Tibial nerve (tissue), 4 donors: ENCODE data around the gene MEGF6. TPM values are rescaled to one million over a fixed set of nuclear protein-coding genes. Genes with fewer than 3 reads are reported as not detected.

Experiments
- DNase-seq, 2 donors: peaks; one replicate each; pipeline ENCODE4 v3.0.0-alpha.2; 2019; ENCODE audit warnings: low spot score in 2 of 2
- H3K27ac ChIP-seq, 4 donors: fragments of 200-600 bp; sonication (generic) in 3 of 4; one replicate each; pipeline ENCODE4 v1.5.1; 2017 to 2019; ENCODE audit warnings: mild to moderate bottlenecking in 1 of 4
- H3K27me3 ChIP-seq, 2 donors: fragments of 200-600 bp; sonication (generic) in 1 of 2; one replicate each; pipeline versions ENCODE4 v1.5.1 to v1.6.0; 2017 to 2019
- H3K36me3 ChIP-seq, 3 donors: fragments of 200-600 bp; sonication (generic); one replicate each; pipeline ENCODE4 v1.5.1; 2018 to 2019
- H3K4me1 ChIP-seq, 4 donors: fragments of 200-600 bp; sonication (generic) in 3 of 4; one replicate each; pipeline ENCODE4 v1.5.1; 2017 to 2019
- H3K4me3 ChIP-seq, 4 donors: fragments of 200-600 bp; sonication (generic) in 3 of 4; one replicate each; pipeline ENCODE4 v1.5.1; 2017 to 2019; ENCODE audit warnings: mild to moderate bottlenecking in 1 of 4, moderate library complexity in 1 of 4
- H3K9me3 ChIP-seq, 4 donors: fragments of 200-600 bp; sonication (generic) in 3 of 4; one replicate each; pipeline ENCODE4 v1.5.1; 2017 to 2019
- EP300 ChIP-seq, 2 donors: sonication (generic); formaldehyde crosslinking; IDR thresholded peaks; one replicate each; pipeline ENCODE4 v1.6.1; 2017; ENCODE audit warnings: antibody characterized with exemption in 2 of 2, mild to moderate bottlenecking in 1 of 2
- POLR2A ChIP-seq, 2 donors: fragments of 450-650 bp; IDR thresholded peaks; one replicate each; pipeline ENCODE4 v1.6.1; 2017; ENCODE audit warnings: antibody characterized with exemption in 2 of 2, mild to moderate bottlenecking in 2 of 2, moderate library complexity in 2 of 2
- WGBS, 2 donors: methylation state at CpG; one replicate each; pipeline ENCODE4 v1.1.5; 2018; 5-methylcytosine and 5-hydroxymethylcytosine counted together
- total RNA-seq, 4 donors: library from RNA; depleted of rRNA; stranded (reverse); fragments of >200 nt; gene quantifications; one replicate each; pipeline ENCODE4 v1.1.0, GENCODE V29; 2016
- TF ChIP-seq, protein P1 (sequence below), 5 experiments: fragments of 200-600 bp in 3 of 5; fragments of 450-650 bp in 2 of 5; sonication (generic) in 3 of 5; IDR thresholded peaks; one replicate each; pipeline ENCODE4 v1.5.1; 2016 to 2019; ENCODE audit warnings: antibody characterized with exemption in 5 of 5, mild to moderate bottlenecking in 3 of 5, moderate library complexity in 2 of 5

Gene MEGF6
- total RNA-seq, 4 donors from 2014 or later, result 25.3 to 63.3 (median 42.8) TPM

GRCh38 chr1:3456449-3456963 lies 154.8 kb downstream of the MEGF6 start:
- TF ChIP-seq, protein P1, sequence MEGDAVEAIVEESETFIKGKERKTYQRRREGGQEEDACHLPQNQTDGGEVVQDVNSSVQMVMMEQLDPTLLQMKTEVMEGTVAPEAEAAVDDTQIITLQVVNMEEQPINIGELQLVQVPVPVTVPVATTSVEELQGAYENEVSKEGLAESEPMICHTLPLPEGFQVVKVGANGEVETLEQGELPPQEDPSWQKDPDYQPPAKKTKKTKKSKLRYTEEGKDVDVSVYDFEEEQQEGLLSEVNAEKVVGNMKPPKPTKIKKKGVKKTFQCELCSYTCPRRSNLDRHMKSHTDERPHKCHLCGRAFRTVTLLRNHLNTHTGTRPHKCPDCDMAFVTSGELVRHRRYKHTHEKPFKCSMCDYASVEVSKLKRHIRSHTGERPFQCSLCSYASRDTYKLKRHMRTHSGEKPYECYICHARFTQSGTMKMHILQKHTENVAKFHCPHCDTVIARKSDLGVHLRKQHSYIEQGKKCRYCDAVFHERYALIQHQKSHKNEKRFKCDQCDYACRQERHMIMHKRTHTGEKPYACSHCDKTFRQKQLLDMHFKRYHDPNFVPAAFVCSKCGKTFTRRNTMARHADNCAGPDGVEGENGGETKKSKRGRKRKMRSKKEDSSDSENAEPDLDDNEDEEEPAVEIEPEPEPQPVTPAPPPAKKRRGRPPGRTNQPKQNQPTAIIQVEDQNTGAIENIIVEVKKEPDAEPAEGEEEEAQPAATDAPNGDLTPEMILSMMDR (IDR thresholded peaks at IDR 0.05), result no peak
- no peak for TF ChIP-seq EP300 (IDR thresholded peaks at IDR 0.05)
- no peak for TF ChIP-seq POLR2A (IDR thresholded peaks at IDR 0.05)
- peaks cover 0 to 81% (median 29%) of the 10 kb centered on the region in 4 donors for H3K4me1 ChIP-seq
- no peak overlapping the region for H3K4me3 ChIP-seq
- no peak for DNase-seq
- H3K9me3 ChIP-seq, result no peaks in the 10 kb centered on the region
- 74 to 88% methylated on average over 9 to 11 of the region's 12 CpGs for WGBS, 2 donors
- peak overlapping the region; percentile 83 to 92 (median 84) for H3K27ac ChIP-seq
- peaks cover 0 to 29% of the 10 kb centered on the region in 2 donors for H3K27me3 ChIP-seq
- H3K36me3 ChIP-seq, result no peaks in the 10 kb centered on the region

DNA sequence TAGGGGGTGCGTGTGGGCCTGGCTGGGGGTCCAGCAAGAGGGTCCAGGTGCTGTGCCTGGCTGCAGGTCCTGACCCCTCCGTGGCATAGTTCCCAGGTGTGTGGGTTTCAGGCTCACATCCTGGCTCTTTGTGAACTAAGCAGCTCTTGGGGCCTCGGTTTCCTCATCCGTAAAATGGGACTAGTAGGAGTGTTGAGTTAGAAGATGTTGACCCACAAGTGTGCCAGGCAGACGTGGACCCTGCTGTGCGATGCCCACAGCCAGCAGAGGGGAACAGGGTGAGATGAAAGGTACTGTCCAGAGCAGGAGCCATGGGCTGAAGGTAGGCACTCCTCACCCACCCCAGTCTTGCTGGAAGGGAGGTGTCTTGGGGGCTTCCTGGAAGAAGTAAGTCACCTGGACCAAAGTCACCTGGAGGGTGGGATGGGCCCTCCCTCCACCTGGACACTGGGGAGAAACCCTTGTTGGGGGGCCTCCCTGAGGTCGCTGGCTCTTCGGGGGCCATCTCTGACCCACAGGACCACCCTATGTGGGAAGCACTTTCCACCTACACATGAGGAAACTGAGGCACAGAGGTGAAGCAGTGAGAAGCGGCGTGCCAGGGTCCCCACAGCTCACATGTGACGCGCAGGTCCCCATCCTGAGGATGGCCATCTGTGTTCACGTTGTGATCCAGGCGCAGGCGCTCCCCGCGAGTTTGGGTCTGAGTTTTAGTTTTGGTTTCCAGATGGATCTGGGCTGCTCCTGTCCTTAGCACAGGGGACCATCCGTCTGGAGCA lies 155.4 kb downstream of the MEGF6 start:
- Histone ChIP-seq H3K27ac (peak overlapping the region; percentile 83 to 92 (median 86)), H3K4me3 (peak overlapping the region in 1 of 4 donors; percentile 73), H3K36me3 (no peaks in the 10 kb centered on the region), H3K27me3 (peaks cover 0 to 29% of the 10 kb centered on the region in 2 donors), H3K4me1 (peaks cover 0 to 75% (median 29%) of the 10 kb centered on the region in 4 donors), H3K9me3 (no peaks in the 10 kb centered on the region)
- WGBS, 2 donors, result 79 to 89% methylated on average over 17 to 18 of the region's 18 CpGs
- no peak for TF ChIP-seq EP300 (IDR thresholded peaks at IDR 0.05)
- TF ChIP-seq, protein P1 (IDR thresholded peaks at IDR 0.05), result no peak
- no peak for TF ChIP-seq POLR2A (IDR thresholded peaks at IDR 0.05)
- no peak for DNase-seq

GRCh38 chr1:3454811-3455618 lies 156.3 kb downstream of the MEGF6 start:
- 26 to 28% methylated on average over 16 to 17 of the region's 46 CpGs for WGBS, 2 donors
- TF ChIP-seq POLR2A (IDR thresholded peaks at IDR 0.05) (no peak), EP300 (IDR thresholded peaks at IDR 0.05) (no peak)
- TF ChIP-seq, protein P1 (IDR thresholded peaks at IDR 0.05), result no peak
- peak overlapping the region; percentile 83 to 92 (median 86) for H3K27ac ChIP-seq
- H3K4me3 ChIP-seq, result peak overlapping the region; percentile 45 to 73 (median 55)
- H3K9me3 ChIP-seq, result no peaks in the 10 kb centered on the region
- peaks cover 0 to 29% of the 10 kb centered on the region in 2 donors for H3K27me3 ChIP-seq
- peaks cover 0 to 66% (median 22%) of the 10 kb centered on the region in 4 donors for H3K4me1 ChIP-seq
- no peaks in the 10 kb centered on the region for H3K36me3 ChIP-seq
- DNase-seq, result no peak

GRCh38 chr1:3453891-3454810 lies 157.2 kb downstream of the MEGF6 start, which contains the start of gene ARHGEF16:
ARHGEF16 (plus strand) TSS chr1:3454665; CDS start chr1:3463085, 8,420 bp downstream.
- H3K9me3 ChIP-seq, result no peaks in the 10 kb centered on the region
- no peak for DNase-seq
- H3K27me3 ChIP-seq, result peaks cover 0 to 29% of the 10 kb centered on the region in 2 donors
- H3K4me1 ChIP-seq, result peaks cover 0 to 61% (median 22%) of the 10 kb centered on the region in 4 donors
- TF ChIP-seq, protein P1 (IDR thresholded peaks at IDR 0.05), result peak; percentile 27 to 60 (median 51)
- TF ChIP-seq EP300 (IDR thresholded peaks at IDR 0.05) (peak in 1 of 2 donors; percentile 35), POLR2A (IDR thresholded peaks at IDR 0.05) (no peak)
- H3K27ac ChIP-seq, result peak within 1 kb of the TSS; percentile 83 to 92 (median 86)
- H3K4me3 ChIP-seq, result peak within 1 kb of the TSS; percentile 45 to 73 (median 55)
- WGBS, 2 donors, result 5 to 36% methylated on average over 6 to 35 of the region's 84 CpGs
- no peaks in the 10 kb centered on the region for H3K36me3 ChIP-seq
